Liver (tissue), 3 donors: ENCODE results near the gene ZBP1.

Experiments used
- EGR1 ChIP-seq, 2 donors: IDR thresholded peaks; 2 replicates each; pipeline ENCODE4 v1.6.1; 2016 to 2018; ENCODE audit warnings: antibody characterized with exemption in 2 of 2, low read depth in 2 of 2
- FOXA1 ChIP-seq: IDR thresholded peaks from 2 replicates; pipeline ENCODE4 v1.6.1; 2016; ENCODE audit warnings: antibody characterized with exemption
- GABPA ChIP-seq, 2 donors: IDR thresholded peaks in 1 of 2; conservative IDR thresholded peaks in 1 of 2; 2 replicates each; pipeline ENCODE4 v1.6.1; 2016; ENCODE audit warnings: antibody characterized with exemption in 2 of 2, mild to moderate bottlenecking in 1 of 2, moderate library complexity in 1 of 2
- HNF4A ChIP-seq, 2 donors: conservative IDR thresholded peaks; 2 replicates each; pipeline ENCODE4 v1.6.1; 2016; ENCODE audit warnings: antibody characterized with exemption in 2 of 2, mild to moderate bottlenecking in 2 of 2
- JUND ChIP-seq, 2 donors: IDR thresholded peaks; 2 replicates each; pipeline ENCODE4 v1.6.1; 2016; ENCODE audit warnings: antibody characterized with exemption in 2 of 2
- RXRA ChIP-seq, 2 donors: IDR thresholded peaks; 2 replicates each; pipeline ENCODE4 v1.6.1; 2017 to 2018; ENCODE audit warnings: antibody characterized with exemption in 2 of 2, mild to moderate bottlenecking in 1 of 2
- SP1 ChIP-seq: IDR thresholded peaks from 2 replicates; pipeline ENCODE4 v1.6.1; 2018; ENCODE audit warnings: antibody characterized with exemption, mild to moderate bottlenecking
- YY1 ChIP-seq: IDR thresholded peaks from 2 replicates; pipeline ENCODE4 v1.6.1; 2016; ENCODE audit warnings: antibody characterized with exemption, mild to moderate bottlenecking
- TF ChIP-seq, protein P1 (sequence below): IDR thresholded peaks from 2 replicates; pipeline ENCODE4 v1.6.1; 2016; ENCODE audit warnings: antibody characterized with exemption
- TF ChIP-seq, protein P2 (sequence below): fragments of 150-350 bp; IDR thresholded peaks from 2 replicates; pipeline ENCODE4 v1.5.1; 2017; ENCODE audit warnings: improper control_type of control experiment, low read depth, low read length; ENCODE audit not compliant: missing input control
- TF ChIP-seq, protein P3 (sequence below): IDR thresholded peaks from 2 replicates; pipeline ENCODE4 v1.6.1; 2016; ENCODE audit warnings: antibody characterized with exemption, mild to moderate bottlenecking
- TF ChIP-seq, protein P4 (sequence below): IDR thresholded peaks from 2 replicates; pipeline ENCODE4 v1.6.1; 2016; ENCODE audit warnings: antibody characterized with exemption
- TF ChIP-seq, protein P5 (sequence below): IDR thresholded peaks from 2 replicates; pipeline ENCODE4 v1.6.1; 2016; ENCODE audit warnings: antibody characterized with exemption
- donor health status: healthy.
- donor health status: healthy.

DNA sequence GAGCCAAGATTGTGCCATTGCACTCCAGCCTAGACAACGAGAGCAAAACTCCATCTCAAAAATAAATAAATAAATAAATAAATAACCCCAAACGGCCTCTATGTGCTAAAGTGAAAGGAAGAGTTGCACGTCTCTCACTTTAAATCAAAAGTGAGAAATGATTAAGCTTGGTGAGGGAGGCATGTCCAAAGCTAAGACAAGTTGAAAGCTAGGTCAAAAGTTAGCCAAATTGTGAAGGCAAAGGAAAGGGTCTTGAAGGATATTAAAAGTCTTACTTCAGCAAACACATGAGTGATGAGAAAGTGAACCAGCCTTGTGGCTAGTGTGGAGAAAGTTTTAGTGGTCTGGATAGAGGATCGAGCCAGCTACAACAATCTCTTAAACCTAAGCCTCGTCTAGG lies 14.3 kb downstream of the ZBP1 start:
- no peak for TF ChIP-seq GABPA (IDR thresholded peaks at IDR 0.05 in 1 of 2, conservative IDR thresholded peaks at IDR 0.05 in 1 of 2)
- TF ChIP-seq, protein P1, sequence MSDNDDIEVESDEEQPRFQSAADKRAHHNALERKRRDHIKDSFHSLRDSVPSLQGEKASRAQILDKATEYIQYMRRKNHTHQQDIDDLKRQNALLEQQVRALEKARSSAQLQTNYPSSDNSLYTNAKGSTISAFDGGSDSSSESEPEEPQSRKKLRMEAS = no peak
- TF ChIP-seq, protein P2, sequence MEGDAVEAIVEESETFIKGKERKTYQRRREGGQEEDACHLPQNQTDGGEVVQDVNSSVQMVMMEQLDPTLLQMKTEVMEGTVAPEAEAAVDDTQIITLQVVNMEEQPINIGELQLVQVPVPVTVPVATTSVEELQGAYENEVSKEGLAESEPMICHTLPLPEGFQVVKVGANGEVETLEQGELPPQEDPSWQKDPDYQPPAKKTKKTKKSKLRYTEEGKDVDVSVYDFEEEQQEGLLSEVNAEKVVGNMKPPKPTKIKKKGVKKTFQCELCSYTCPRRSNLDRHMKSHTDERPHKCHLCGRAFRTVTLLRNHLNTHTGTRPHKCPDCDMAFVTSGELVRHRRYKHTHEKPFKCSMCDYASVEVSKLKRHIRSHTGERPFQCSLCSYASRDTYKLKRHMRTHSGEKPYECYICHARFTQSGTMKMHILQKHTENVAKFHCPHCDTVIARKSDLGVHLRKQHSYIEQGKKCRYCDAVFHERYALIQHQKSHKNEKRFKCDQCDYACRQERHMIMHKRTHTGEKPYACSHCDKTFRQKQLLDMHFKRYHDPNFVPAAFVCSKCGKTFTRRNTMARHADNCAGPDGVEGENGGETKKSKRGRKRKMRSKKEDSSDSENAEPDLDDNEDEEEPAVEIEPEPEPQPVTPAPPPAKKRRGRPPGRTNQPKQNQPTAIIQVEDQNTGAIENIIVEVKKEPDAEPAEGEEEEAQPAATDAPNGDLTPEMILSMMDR = no peak
- TF ChIP-seq EGR1 (IDR thresholded peaks at IDR 0.05; ENCODE audit: low read depth in 2 of 2) = no peak
- TF ChIP-seq, protein P3, sequence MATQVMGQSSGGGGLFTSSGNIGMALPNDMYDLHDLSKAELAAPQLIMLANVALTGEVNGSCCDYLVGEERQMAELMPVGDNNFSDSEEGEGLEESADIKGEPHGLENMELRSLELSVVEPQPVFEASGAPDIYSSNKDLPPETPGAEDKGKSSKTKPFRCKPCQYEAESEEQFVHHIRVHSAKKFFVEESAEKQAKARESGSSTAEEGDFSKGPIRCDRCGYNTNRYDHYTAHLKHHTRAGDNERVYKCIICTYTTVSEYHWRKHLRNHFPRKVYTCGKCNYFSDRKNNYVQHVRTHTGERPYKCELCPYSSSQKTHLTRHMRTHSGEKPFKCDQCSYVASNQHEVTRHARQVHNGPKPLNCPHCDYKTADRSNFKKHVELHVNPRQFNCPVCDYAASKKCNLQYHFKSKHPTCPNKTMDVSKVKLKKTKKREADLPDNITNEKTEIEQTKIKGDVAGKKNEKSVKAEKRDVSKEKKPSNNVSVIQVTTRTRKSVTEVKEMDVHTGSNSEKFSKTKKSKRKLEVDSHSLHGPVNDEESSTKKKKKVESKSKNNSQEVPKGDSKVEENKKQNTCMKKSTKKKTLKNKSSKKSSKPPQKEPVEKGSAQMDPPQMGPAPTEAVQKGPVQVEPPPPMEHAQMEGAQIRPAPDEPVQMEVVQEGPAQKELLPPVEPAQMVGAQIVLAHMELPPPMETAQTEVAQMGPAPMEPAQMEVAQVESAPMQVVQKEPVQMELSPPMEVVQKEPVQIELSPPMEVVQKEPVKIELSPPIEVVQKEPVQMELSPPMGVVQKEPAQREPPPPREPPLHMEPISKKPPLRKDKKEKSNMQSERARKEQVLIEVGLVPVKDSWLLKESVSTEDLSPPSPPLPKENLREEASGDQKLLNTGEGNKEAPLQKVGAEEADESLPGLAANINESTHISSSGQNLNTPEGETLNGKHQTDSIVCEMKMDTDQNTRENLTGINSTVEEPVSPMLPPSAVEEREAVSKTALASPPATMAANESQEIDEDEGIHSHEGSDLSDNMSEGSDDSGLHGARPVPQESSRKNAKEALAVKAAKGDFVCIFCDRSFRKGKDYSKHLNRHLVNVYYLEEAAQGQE = no peak
- TF ChIP-seq, protein P4, sequence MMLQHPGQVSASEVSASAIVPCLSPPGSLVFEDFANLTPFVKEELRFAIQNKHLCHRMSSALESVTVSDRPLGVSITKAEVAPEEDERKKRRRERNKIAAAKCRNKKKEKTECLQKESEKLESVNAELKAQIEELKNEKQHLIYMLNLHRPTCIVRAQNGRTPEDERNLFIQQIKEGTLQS = no peak
- no peak for TF ChIP-seq RXRA (IDR thresholded peaks at IDR 0.05)
- TF ChIP-seq HNF4A (conservative IDR thresholded peaks at IDR 0.05) = no peak
- no peak for TF ChIP-seq JUND (IDR thresholded peaks at IDR 0.05)
- TF ChIP-seq SP1 = no peak
- TF ChIP-seq, protein P5, sequence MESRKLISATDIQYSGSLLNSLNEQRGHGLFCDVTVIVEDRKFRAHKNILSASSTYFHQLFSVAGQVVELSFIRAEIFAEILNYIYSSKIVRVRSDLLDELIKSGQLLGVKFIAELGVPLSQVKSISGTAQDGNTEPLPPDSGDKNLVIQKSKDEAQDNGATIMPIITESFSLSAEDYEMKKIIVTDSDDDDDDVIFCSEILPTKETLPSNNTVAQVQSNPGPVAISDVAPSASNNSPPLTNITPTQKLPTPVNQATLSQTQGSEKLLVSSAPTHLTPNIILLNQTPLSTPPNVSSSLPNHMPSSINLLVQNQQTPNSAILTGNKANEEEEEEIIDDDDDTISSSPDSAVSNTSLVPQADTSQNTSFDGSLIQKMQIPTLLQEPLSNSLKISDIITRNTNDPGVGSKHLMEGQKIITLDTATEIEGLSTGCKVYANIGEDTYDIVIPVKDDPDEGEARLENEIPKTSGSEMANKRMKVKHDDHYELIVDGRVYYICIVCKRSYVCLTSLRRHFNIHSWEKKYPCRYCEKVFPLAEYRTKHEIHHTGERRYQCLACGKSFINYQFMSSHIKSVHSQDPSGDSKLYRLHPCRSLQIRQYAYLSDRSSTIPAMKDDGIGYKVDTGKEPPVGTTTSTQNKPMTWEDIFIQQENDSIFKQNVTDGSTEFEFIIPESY = no peak
- TF ChIP-seq FOXA1 = no peak
- no peak for TF ChIP-seq YY1
